Measurements from ENCODE around the gene CRYZ.

- TF ChIP-seq POLR2A (IDR thresholded peaks at IDR 0.05; ENCODE audit: low read depth) (no peak), POLR2AphosphoS5 (IDR thresholded peaks at IDR 0.05) (no peak), CTCF (IDR thresholded peaks at IDR 0.05) (no peak), EP300 (IDR thresholded peaks at IDR 0.05) (no peak)
These were observed 6.8 kb downstream of the CRYZ start for GRCh38 chr1:74726063-74726462.

Data from esophagus muscularis mucosa (tissue), 4 donors.